ENCODE results near the gene ICE2.

Gene ICE2

GRCh38 chr15:60426870-60427508 is 52.0 kb downstream of the ICE2 start:
- TF ChIP-seq TOX (CRISPR knock-in tag; IDR thresholded peaks at IDR 0.05; ENCODE audit: borderline replicate concordance) (no peak), TCF4 (CRISPR knock-in tag; IDR thresholded peaks at IDR 0.05; ENCODE audit: borderline replicate concordance) (no peak), ISL1 (CRISPR knock-in tag; IDR thresholded peaks at IDR 0.05) (peak; percentile 52), ZC3H10 (CRISPR knock-in tag; IDR thresholded peaks at IDR 0.05) (no peak), POU6F1 (CRISPR knock-in tag; IDR thresholded peaks at IDR 0.05; ENCODE audit: borderline replicate concordance, low read depth) (no peak), PPARA (CRISPR knock-in tag; IDR thresholded peaks at IDR 0.05; ENCODE audit: borderline replicate concordance) (no peak)
- ATAC-seq, result peak; percentile 80

GRCh38 chr15:60425461-60425860 is 53.5 kb downstream of the ICE2 start:
- TF ChIP-seq CSDC2 (CRISPR knock-in tag; IDR thresholded peaks at IDR 0.05) (no peak), ZC3H10 (CRISPR knock-in tag; IDR thresholded peaks at IDR 0.05) (no peak), SNAI2 (CRISPR knock-in tag; IDR thresholded peaks at IDR 0.05) (no peak), ZNF8 (CRISPR knock-in tag; IDR thresholded peaks at IDR 0.05) (no peak), BACH2 (CRISPR knock-in tag; IDR thresholded peaks at IDR 0.05; ENCODE audit: borderline replicate concordance) (no peak), POU6F1 (CRISPR knock-in tag; IDR thresholded peaks at IDR 0.05; ENCODE audit: borderline replicate concordance, low read depth) (no peak), PATZ1 (CRISPR knock-in tag; IDR thresholded peaks at IDR 0.05; ENCODE audit: borderline replicate concordance) (no peak), ZNF70 (CRISPR knock-in tag; IDR thresholded peaks at IDR 0.05) (no peak), ESRRG (CRISPR knock-in tag; IDR thresholded peaks at IDR 0.05) (no peak), RARB (CRISPR knock-in tag; IDR thresholded peaks at IDR 0.05) (no peak)

GRCh38 chr15:60424006-60424405 is 54.9 kb downstream of the ICE2 start:
- TF ChIP-seq OSR1 (CRISPR knock-in tag; IDR thresholded peaks at IDR 0.05), result no peak
- no peak for TF ChIP-seq TSHZ2 (CRISPR knock-in tag; IDR thresholded peaks at IDR 0.05)
- no peak for TF ChIP-seq ZNF565 (CRISPR knock-in tag; conservative IDR thresholded peaks at IDR 0.05; ENCODE audit: low read depth)
- TF ChIP-seq SNAI2 (CRISPR knock-in tag; IDR thresholded peaks at IDR 0.05), result no peak
- TF ChIP-seq ZFP30 (CRISPR knock-in tag; IDR thresholded peaks at IDR 0.05), result no peak
- TF ChIP-seq POU6F1 (CRISPR knock-in tag; IDR thresholded peaks at IDR 0.05; ENCODE audit: borderline replicate concordance, low read depth), result no peak
- no peak for TF ChIP-seq CREB5 (CRISPR knock-in tag; IDR thresholded peaks at IDR 0.05; ENCODE audit: low read depth)
- TF ChIP-seq PATZ1 (CRISPR knock-in tag; IDR thresholded peaks at IDR 0.05; ENCODE audit: borderline replicate concordance), result no peak
- no peak for ATAC-seq

More at GRCh38 chr15:60425461-60425860, 53.5 kb downstream of the ICE2 start:
- no peak for ATAC-seq
